Mammary epithelial cell (primary cell): ENCODE results near the gene TRAPPC2L.

Experiments used
- EZH2 ChIP-seq: IDR thresholded peaks from 2 replicates; pipeline ENCODE4 v1.6.1; 2012; ENCODE audit warnings: low read length, inconsistent platforms, borderline replicate concordance
- TF ChIP-seq, protein P1 (sequence below), 2 donors: IDR thresholded peaks in 1 of 2; conservative IDR thresholded peaks in 1 of 2; 2 replicates each; pipeline ENCODE4 v1.5.1; 2011 to 2012; ENCODE audit warnings: inconsistent platforms in 2 of 2, low read length in 2 of 2, mild to moderate bottlenecking in 2 of 2, control low read depth in 1 of 2, low read depth in 1 of 2; ENCODE audit not compliant: insufficient read depth in 1 of 2; ENCODE audit errors: extremely low read depth in 1 of 2

DNA sequence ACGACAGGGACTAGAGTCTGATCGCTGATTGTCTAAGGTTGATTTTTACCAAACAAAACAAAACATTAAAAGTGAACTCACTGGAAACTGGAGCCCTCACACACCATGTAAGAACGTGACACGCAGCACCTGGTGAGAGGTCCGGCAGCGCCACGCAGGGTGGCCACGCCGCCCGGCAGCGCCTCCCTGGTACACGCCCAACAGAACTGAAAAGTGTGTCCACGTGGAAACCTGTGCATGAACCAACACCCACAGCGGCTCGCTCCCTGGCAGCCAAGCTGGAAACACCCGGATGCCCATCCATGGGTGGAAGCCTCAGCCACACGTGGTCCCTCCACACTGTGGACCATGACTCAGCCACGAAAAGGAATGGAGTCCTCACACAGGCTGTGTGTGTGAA lies 9.3 kb upstream of the TRAPPC2L start:
- TF ChIP-seq, protein P1, sequence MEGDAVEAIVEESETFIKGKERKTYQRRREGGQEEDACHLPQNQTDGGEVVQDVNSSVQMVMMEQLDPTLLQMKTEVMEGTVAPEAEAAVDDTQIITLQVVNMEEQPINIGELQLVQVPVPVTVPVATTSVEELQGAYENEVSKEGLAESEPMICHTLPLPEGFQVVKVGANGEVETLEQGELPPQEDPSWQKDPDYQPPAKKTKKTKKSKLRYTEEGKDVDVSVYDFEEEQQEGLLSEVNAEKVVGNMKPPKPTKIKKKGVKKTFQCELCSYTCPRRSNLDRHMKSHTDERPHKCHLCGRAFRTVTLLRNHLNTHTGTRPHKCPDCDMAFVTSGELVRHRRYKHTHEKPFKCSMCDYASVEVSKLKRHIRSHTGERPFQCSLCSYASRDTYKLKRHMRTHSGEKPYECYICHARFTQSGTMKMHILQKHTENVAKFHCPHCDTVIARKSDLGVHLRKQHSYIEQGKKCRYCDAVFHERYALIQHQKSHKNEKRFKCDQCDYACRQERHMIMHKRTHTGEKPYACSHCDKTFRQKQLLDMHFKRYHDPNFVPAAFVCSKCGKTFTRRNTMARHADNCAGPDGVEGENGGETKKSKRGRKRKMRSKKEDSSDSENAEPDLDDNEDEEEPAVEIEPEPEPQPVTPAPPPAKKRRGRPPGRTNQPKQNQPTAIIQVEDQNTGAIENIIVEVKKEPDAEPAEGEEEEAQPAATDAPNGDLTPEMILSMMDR (conservative IDR thresholded peaks at IDR 0.05 in 1 of 2, IDR thresholded peaks at IDR 0.05 in 1 of 2; ENCODE audit: extremely low read depth in 1 of 2, insufficient read depth in 1 of 2, low read depth in 1 of 2, low read length in 2 of 2): no peak
- no peak for TF ChIP-seq EZH2
